BLaER1 (cell line): ENCODE data around the gene CX3CL1.
"Not testable (repeated sequence)": the region's sequence is repeated elsewhere in the genome, so short reads cannot be mapped to it uniquely, and the experiment has no call there.

ENCODE experiments used
- H3K27ac ChIP-seq: shearing (Covaris generic); formaldehyde crosslinking; 2 replicates; pipeline ENCODE4 v1.8.1; 2022
- H3K27me3 ChIP-seq: shearing (Covaris generic); formaldehyde crosslinking; 2 replicates; pipeline ENCODE4 v1.8.1; 2022
- H3K36me3 ChIP-seq: shearing (Covaris generic); formaldehyde crosslinking; 2 replicates; pipeline ENCODE4 v1.8.1; 2022
- H3K4me1 ChIP-seq: shearing (Covaris generic); formaldehyde crosslinking; 2 replicates; pipeline ENCODE4 v1.8.1; 2022
- H3K4me2 ChIP-seq: shearing (Covaris generic); formaldehyde crosslinking; 2 replicates; pipeline ENCODE4 v1.8.1; 2022
- H3K4me3 ChIP-seq: shearing (Covaris generic); formaldehyde crosslinking; 2 replicates; pipeline ENCODE4 v1.8.1; 2022
- H3K9ac ChIP-seq: shearing (Covaris generic); formaldehyde crosslinking; 2 replicates; pipeline ENCODE4 v1.8.1; 2022
- H3K9me3 ChIP-seq: shearing (Covaris generic); formaldehyde crosslinking; 2 replicates; pipeline ENCODE4 v1.8.1; 2022
- H4K20me1 ChIP-seq: shearing (Covaris generic); formaldehyde crosslinking; 2 replicates; pipeline ENCODE4 v1.8.1; 2022
- Cebpa-rat ChIP-seq: shearing (Covaris generic); IDR thresholded peaks from 2 replicates; pipeline ENCODE4 v1.8.1; 2022

Gene CX3CL1

GRCh38 chr16:57343221-57343620, 29.1 kb upstream of the CX3CL1 start:
- Histone ChIP-seq H3K9me3 (peaks cover 6% of the 10 kb centered on the region), H3K4me2 (no peak overlapping the region), H3K4me1 (peaks cover 28% of the 10 kb centered on the region), H4K20me1 (no peaks in the 10 kb centered on the region), H3K36me3 (no peaks in the 10 kb centered on the region), H3K4me3 (no peak overlapping the region), H3K9ac (no peak overlapping the region), H3K27ac (no peak overlapping the region), H3K27me3 (no peaks in the 10 kb centered on the region)
- no peak for TF ChIP-seq Cebpa-rat

DNA sequence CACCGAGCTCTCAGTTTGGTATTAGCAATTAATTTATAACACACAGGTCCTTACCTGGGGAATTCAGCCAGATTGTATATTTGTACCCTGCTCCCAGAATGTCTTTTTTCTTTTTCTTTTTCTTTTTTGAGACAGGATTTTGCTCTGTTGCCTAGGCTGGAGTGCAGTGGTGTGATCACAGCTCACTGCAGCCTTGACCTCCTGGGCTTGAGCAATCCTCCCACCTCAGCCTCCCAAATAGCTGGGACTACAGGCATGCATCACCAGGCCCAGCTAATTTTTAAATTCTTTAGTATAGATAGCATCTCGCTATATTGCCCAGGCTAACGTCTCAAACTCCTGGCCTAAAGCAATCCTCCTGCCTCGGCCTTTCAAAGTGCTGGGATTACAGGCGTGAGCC, 28.2 kb upstream of the CX3CL1 start:
- H3K9me3 ChIP-seq, H3K27me3 ChIP-seq, H3K9ac ChIP-seq, H3K36me3 ChIP-seq, H3K27ac ChIP-seq, H4K20me1 ChIP-seq, H3K4me3 ChIP-seq, H3K4me2 ChIP-seq: not testable (repeated sequence)
- H3K4me1 ChIP-seq = peaks cover 35% of the 10 kb centered on the region

DNA sequence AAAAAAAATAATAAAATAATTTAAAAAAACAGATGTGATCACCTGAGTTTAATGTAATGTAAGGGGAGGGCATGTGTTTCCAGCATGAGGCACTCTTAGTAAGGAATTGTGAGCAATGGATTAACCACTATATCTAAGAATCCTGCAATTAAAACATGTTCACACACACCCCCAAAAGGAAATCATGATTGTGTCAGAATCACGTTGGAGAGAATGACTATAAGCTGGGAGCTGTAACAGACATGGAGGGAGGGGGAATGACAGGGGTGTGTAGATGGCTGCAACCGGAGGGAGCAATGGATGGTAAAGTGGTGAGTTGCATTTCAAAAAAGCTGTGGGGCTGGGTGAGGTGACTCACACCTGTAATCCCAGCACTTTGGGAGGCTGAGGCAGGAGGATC, 27.3 kb upstream of the CX3CL1 start:
- Histone ChIP-seq H3K27me3 (no peaks in the 10 kb centered on the region), H3K4me1 (peaks cover 37% of the 10 kb centered on the region), H3K9ac (no peak overlapping the region), H3K27ac (no peak overlapping the region), H3K9me3 (peaks cover 6% of the 10 kb centered on the region), H3K4me3 (no peak overlapping the region), H3K36me3 (no peaks in the 10 kb centered on the region), H3K4me2 (peak overlapping the region; percentile 37; the same call in 1 of the 2 replicates), H4K20me1 (no peaks in the 10 kb centered on the region)
- no peak for TF ChIP-seq Cebpa-rat

GRCh38 chr16:57345666-57346204, 26.6 kb upstream of the CX3CL1 start:
- no peak for TF ChIP-seq Cebpa-rat
- Histone ChIP-seq H3K36me3 (no peaks in the 10 kb centered on the region), H3K4me1 (peaks cover 34% of the 10 kb centered on the region), H3K27ac (no peak overlapping the region), H3K4me3 (no peak overlapping the region), H3K4me2 (peak overlapping the region; percentile 37), H3K9me3 (peaks cover 6% of the 10 kb centered on the region), H3K27me3 (no peaks in the 10 kb centered on the region), H3K9ac (no peak overlapping the region), H4K20me1 (no peaks in the 10 kb centered on the region)

DNA sequence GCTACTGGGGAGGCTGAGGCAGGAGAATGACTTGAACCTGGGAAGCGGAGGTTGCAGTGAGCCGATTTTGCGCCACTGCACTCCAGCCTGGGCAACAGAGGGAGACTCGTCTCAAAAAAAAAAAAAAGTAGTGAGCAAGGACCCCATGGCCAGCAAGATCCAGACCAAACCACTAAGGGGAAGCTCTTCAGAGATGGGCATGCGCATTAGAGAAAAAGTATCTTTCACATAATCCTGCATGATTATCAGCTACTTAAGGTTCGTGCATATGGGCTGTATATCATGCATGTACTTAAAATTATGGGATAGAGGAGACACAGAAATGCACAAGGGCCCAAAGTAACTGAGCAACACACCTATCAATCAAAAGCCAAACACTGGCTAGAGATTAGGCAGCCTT, 24.4 kb upstream of the CX3CL1 start:
- no peaks in the 10 kb centered on the region for H3K27me3 ChIP-seq
- no peak for TF ChIP-seq Cebpa-rat

GRCh38 chr16:57348327-57348726, 24.0 kb upstream of the CX3CL1 start:
- H4K20me1 ChIP-seq = no peaks in the 10 kb centered on the region
- TF ChIP-seq Cebpa-rat = no peak

More for the DNA sequence above, 24.4 kb upstream of the CX3CL1 start:
- Histone ChIP-seq H3K9ac (no peak overlapping the region), H3K27ac (no peak overlapping the region), H4K20me1 (no peaks in the 10 kb centered on the region), H3K9me3 (peaks cover 6% of the 10 kb centered on the region), H3K4me1 (peaks cover 29% of the 10 kb centered on the region), H3K4me2 (no peak overlapping the region), H3K4me3 (no peak overlapping the region), H3K36me3 (no peaks in the 10 kb centered on the region)

DNA sequence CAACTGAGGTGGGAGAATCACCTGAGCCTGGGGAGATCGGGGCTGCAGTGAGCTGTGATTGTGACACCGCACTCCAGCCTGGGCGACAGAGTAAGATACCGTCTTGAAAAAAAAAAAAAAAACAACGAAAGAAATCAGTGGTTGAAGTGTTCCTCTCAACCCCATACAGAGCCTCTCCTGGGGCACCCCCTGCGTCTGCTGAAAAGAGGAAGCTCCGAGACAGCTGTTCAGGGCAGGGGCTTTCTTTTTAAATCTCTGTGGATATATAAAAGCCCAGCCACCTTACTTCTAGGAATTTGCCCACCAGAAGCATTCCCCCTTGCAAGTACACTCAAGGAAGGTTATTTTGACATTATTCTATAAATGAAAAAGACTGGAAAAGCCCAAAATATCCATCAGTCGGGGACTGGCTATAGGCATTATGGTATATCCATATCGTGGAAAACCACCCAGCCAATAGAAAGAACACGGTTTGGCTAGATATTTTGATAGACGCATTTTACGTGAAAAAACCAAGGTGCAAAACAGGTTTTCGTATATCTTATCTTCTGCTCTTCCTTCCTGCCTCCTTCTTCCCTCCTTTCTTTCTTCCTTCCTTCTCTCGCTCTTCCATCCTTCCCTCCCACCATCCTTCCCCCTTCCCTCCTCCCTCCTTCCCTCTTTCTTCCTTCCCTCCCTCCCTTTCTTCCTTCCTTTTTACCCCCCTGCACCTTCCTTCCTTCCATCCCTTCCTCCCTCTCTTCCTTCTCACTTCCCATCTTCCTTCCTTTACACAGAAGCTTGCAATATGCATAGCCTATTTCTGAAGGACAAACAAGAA, 22.9 kb upstream of the CX3CL1 start:
- Histone ChIP-seq H3K27me3 (no peaks in the 10 kb centered on the region), H3K9me3 (peaks cover 6% of the 10 kb centered on the region), H3K4me3 (no peak overlapping the region), H3K4me2 (peak overlapping the region; percentile 78), H4K20me1 (no peaks in the 10 kb centered on the region), H3K27ac (no peak overlapping the region), H3K4me1 (peaks cover 29% of the 10 kb centered on the region), H3K9ac (no peak overlapping the region), H3K36me3 (no peaks in the 10 kb centered on the region)
- TF ChIP-seq Cebpa-rat = no peak

More at GRCh38 chr16:57348327-57348726, 24.0 kb upstream of the CX3CL1 start:
- Histone ChIP-seq H3K4me2 (0 out of 2 replicates have a peak overlapping the region, but pooled peaks have one; percentile 78), H3K9ac (no peak overlapping the region), H3K36me3 (no peaks in the 10 kb centered on the region), H3K9me3 (peaks cover 6% of the 10 kb centered on the region), H3K4me1 (peaks cover 29% of the 10 kb centered on the region), H3K4me3 (no peak overlapping the region), H3K27ac (no peak overlapping the region), H3K27me3 (no peaks in the 10 kb centered on the region)

GRCh38 chr16:57352636-57353047, 19.6 kb upstream of the CX3CL1 start:
- H3K27me3 ChIP-seq = no peaks in the 10 kb centered on the region
- H3K9ac ChIP-seq = no peak overlapping the region
- H3K4me3 ChIP-seq = no peak overlapping the region
- peaks cover 1% of the 10 kb centered on the region; the same call in 1 of the 2 replicates for H3K9me3 ChIP-seq
- no peaks in the 10 kb centered on the region for H4K20me1 ChIP-seq
- no peaks in the 10 kb centered on the region for H3K36me3 ChIP-seq
- H3K27ac ChIP-seq = no peak overlapping the region
- H3K4me1 ChIP-seq = peaks cover 24% of the 10 kb centered on the region
- H3K4me2 ChIP-seq = no peak overlapping the region
- no peak for TF ChIP-seq Cebpa-rat

- H3K4me3 ChIP-seq = no peak overlapping the region
Measured at GRCh38 chr16:57354311-57354710, 18.0 kb upstream of the CX3CL1 start.

GRCh38 chr16:57355898-57356414, 16.3 kb upstream of the CX3CL1 start:
- Histone ChIP-seq H3K27me3 (no peaks in the 10 kb centered on the region), H4K20me1 (no peaks in the 10 kb centered on the region), H3K4me3 (no peak overlapping the region), H3K4me1 (peaks cover 11% of the 10 kb centered on the region), H3K36me3 (no peaks in the 10 kb centered on the region), H3K27ac (no peak overlapping the region), H3K9ac (no peak overlapping the region), H3K4me2 (no peak overlapping the region), H3K9me3 (no peaks in the 10 kb centered on the region)
- TF ChIP-seq Cebpa-rat = no peak

More at GRCh38 chr16:57354311-57354710, 18.0 kb upstream of the CX3CL1 start:
- no peak overlapping the region for H3K9ac ChIP-seq
- TF ChIP-seq Cebpa-rat = no peak
- no peaks in the 10 kb centered on the region for H3K36me3 ChIP-seq
- no peaks in the 10 kb centered on the region for H3K9me3 ChIP-seq
- no peaks in the 10 kb centered on the region for H4K20me1 ChIP-seq
- H3K27me3 ChIP-seq = no peaks in the 10 kb centered on the region
- no peak overlapping the region for H3K27ac ChIP-seq
- no peak overlapping the region for H3K4me2 ChIP-seq
- peaks cover 18% of the 10 kb centered on the region for H3K4me1 ChIP-seq
